ENCODE results near the gene ZNF296.

ZNF296 gene

GRCh38 chr19:45059258-45059965, 16.9 kb downstream of the ZNF296 start:
- peak; percentile 61 to 75 for DNase-seq (ENCODE audit: low read depth in 2 of 2)

- no peak for DNase-seq (ENCODE audit: low read depth in 2 of 2)
Measured at GRCh38 chr19:45058622-45059159, 17.6 kb downstream of the ZNF296 start.

GRCh38 chr19:45057444-45057843, 18.8 kb downstream of the ZNF296 start:
- no peak for DNase-seq (ENCODE audit: low read depth in 2 of 2)

- no peak for DNase-seq (ENCODE audit: low read depth in 2 of 2)
Measured at GRCh38 chr19:45056831-45057230, 19.4 kb downstream of the ZNF296 start.

- no peak for DNase-seq (ENCODE audit: low read depth in 2 of 2)
Measured at GRCh38 chr19:45051929-45052579, 24.2 kb downstream of the ZNF296 start.

GRCh38 chr19:45050036-45050435, 26.2 kb downstream of the ZNF296 start:
- no peak for DNase-seq (ENCODE audit: low read depth in 2 of 2)

- no peak for DNase-seq (ENCODE audit: low read depth in 2 of 2)
Measured at GRCh38 chr19:45049073-45049736, 27.1 kb downstream of the ZNF296 start.

GRCh38 chr19:45047188-45047797, 29.0 kb downstream of the ZNF296 start:
- no peak for DNase-seq (ENCODE audit: low read depth in 2 of 2)

- no peak for DNase-seq (ENCODE audit: low read depth in 2 of 2)
Measured at GRCh38 chr19:45046355-45046754, 29.9 kb downstream of the ZNF296 start.

GRCh38 chr19:45045671-45046353, 30.5 kb downstream of the ZNF296 start:
- DNase-seq (ENCODE audit: low read depth in 2 of 2), result no peak

GRCh38 chr19:45041125-45041524, 35.2 kb downstream of the ZNF296 start:
- no peak for DNase-seq (ENCODE audit: low read depth in 2 of 2)

- DNase-seq (ENCODE audit: low read depth in 2 of 2), result no peak
Measured at GRCh38 chr19:45040059-45040771, 36.1 kb downstream of the ZNF296 start.

- peak; percentile 68 to 81 for DNase-seq (ENCODE audit: low read depth in 2 of 2)
Measured at GRCh38 chr19:45038931-45039893, 37.1 kb downstream of the ZNF296 start, which contains the start of gene CLASRP. TSS of gene CLASRP (plus strand) at chr19:45039045. CDS start at chr19:45040213, 1,168 bp downstream.

GRCh38 chr19:45037393-45038169, 38.7 kb downstream of the ZNF296 start:
- DNase-seq (ENCODE audit: low read depth in 2 of 2), result no peak

GRCh38 chr19:45035755-45036154, 40.5 kb downstream of the ZNF296 start:
- no peak for DNase-seq (ENCODE audit: low read depth in 2 of 2)

GRCh38 chr19:45032421-45032820, 43.9 kb downstream of the ZNF296 start:
- no peak for DNase-seq (ENCODE audit: low read depth in 2 of 2)

GRCh38 chr19:45030825-45031224, 45.5 kb downstream of the ZNF296 start:
- no peak for DNase-seq (ENCODE audit: low read depth in 2 of 2)

GRCh38 chr19:45027371-45027770, 48.9 kb downstream of the ZNF296 start:
- no peak for DNase-seq (ENCODE audit: low read depth in 2 of 2)

- DNase-seq (ENCODE audit: low read depth in 2 of 2), result no peak
Measured at GRCh38 chr19:45025264-45025663, 51.0 kb downstream of the ZNF296 start.
